Suprapubic skin (tissue), 4 donors: ENCODE measurements around the gene OTOF. TPM values are rescaled to one million over a fixed set of nuclear protein-coding genes. Genes with fewer than 3 reads are reported as not detected.
A peak's percentile ranks its signal among the peaks of the same experiment; 100 is the strongest.

ENCODE experiments used
- DNase-seq, 2 donors: peaks; one replicate each; pipeline ENCODE4 v3.0.0-alpha.2; 2019; ENCODE audit warnings: low spot score in 2 of 2
- H3K27ac ChIP-seq: fragments of 200-600 bp; sonication (generic); one replicate; pipeline ENCODE4 v1.5.1; 2019
- H3K27me3 ChIP-seq: fragments of 200-600 bp; sonication (generic); one replicate; pipeline ENCODE4 v1.5.1; 2019
- H3K36me3 ChIP-seq: fragments of 200-600 bp; sonication (generic); one replicate; pipeline ENCODE4 v1.5.1; 2019
- H3K4me1 ChIP-seq: fragments of 200-600 bp; sonication (generic); one replicate; pipeline ENCODE4 v1.5.1; 2019
- H3K4me3 ChIP-seq: fragments of 200-600 bp; sonication (generic); one replicate; pipeline ENCODE4 v1.5.1; 2019; ENCODE audit warnings: mild to moderate bottlenecking
- H3K9me3 ChIP-seq: fragments of 200-600 bp; sonication (generic); one replicate; pipeline ENCODE4 v1.5.1; 2019
- CTCF ChIP-seq, 2 donors: fragments of 200-600 bp in 1 of 2; fragments of 450-650 bp in 1 of 2; sonication (generic) in 1 of 2; IDR thresholded peaks; one replicate each; pipeline ENCODE4 v1.5.1; 2016 to 2019; ENCODE audit warnings: antibody characterized with exemption in 2 of 2, mild to moderate bottlenecking in 1 of 2, moderate library complexity in 1 of 2
- EP300 ChIP-seq: sonication (generic); formaldehyde crosslinking; IDR thresholded peaks from one replicate; pipeline ENCODE4 v1.6.1; 2017; ENCODE audit warnings: antibody characterized with exemption
- POLR2A ChIP-seq, 2 donors: fragments of 450-650 bp; IDR thresholded peaks; one replicate each; pipeline ENCODE4 v1.6.1; 2017; ENCODE audit warnings: antibody characterized with exemption in 2 of 2, mild to moderate bottlenecking in 2 of 2, moderate library complexity in 2 of 2
- POLR2AphosphoS5 ChIP-seq, 3 donors: sonication (generic); formaldehyde crosslinking; IDR thresholded peaks; one replicate each; pipeline ENCODE4 v1.6.1; 2017; ENCODE audit warnings: antibody characterized with exemption in 3 of 3
- WGBS: methylation state at CpG from one replicate; pipeline ENCODE4 v1.1.5; 2018; 5-methylcytosine and 5-hydroxymethylcytosine counted together
- total RNA-seq, 4 donors: library from RNA; depleted of rRNA; stranded (reverse); fragments of >200 nt; gene quantifications; one replicate each; pipeline ENCODE4 v1.1.0, GENCODE V29; 2016

Gene OTOF
- total RNA-seq, 4 donors from 2014 or later = 0.16 to 0.39 (median 0.17) TPM; not detected in 1

- Histone ChIP-seq H3K4me1 (peaks cover 3% of the 10 kb centered on the region), H3K36me3 (no peaks in the 10 kb centered on the region), H3K27ac (no peak overlapping the region), H3K9me3 (peaks cover 5% of the 10 kb centered on the region), H3K27me3 (no peaks in the 10 kb centered on the region), H3K4me3 (no peak overlapping the region)
- 91% methylated on average over 11 of the region's 11 CpGs for WGBS
- DNase-seq = peak in 1 of 2 donors; percentile 49
- no peak for TF ChIP-seq POLR2AphosphoS5 (IDR thresholded peaks at IDR 0.05)
- TF ChIP-seq CTCF (IDR thresholded peaks at IDR 0.05) = no peak
- TF ChIP-seq EP300 = no peak
- TF ChIP-seq POLR2A (IDR thresholded peaks at IDR 0.05) = no peak
Observed at GRCh38 chr2:26465266-26465925, 12.5 kb downstream of the OTOF start.

GRCh38 chr2:26464390-26465265, 13.3 kb downstream of the OTOF start:
- Histone ChIP-seq H3K27me3 (no peaks in the 10 kb centered on the region), H3K9me3 (peaks cover 5% of the 10 kb centered on the region), H3K27ac (no peak overlapping the region), H3K36me3 (no peaks in the 10 kb centered on the region), H3K4me1 (peaks cover 3% of the 10 kb centered on the region), H3K4me3 (no peak overlapping the region)
- WGBS = 91% methylated on average over 12 of the region's 14 CpGs
- DNase-seq = peak in 1 of 2 donors; percentile 36
- TF ChIP-seq POLR2AphosphoS5 (IDR thresholded peaks at IDR 0.05) (no peak), CTCF (IDR thresholded peaks at IDR 0.05) (no peak), POLR2A (IDR thresholded peaks at IDR 0.05) (no peak), EP300 (no peak)

GRCh38 chr2:26463244-26464192, 14.4 kb downstream of the OTOF start:
- peaks cover 3% of the 10 kb centered on the region for H3K4me1 ChIP-seq
- no peaks in the 10 kb centered on the region for H3K9me3 ChIP-seq
- TF ChIP-seq CTCF (IDR thresholded peaks at IDR 0.05) = no peak
- no peak for TF ChIP-seq POLR2A (IDR thresholded peaks at IDR 0.05)
- no peak for TF ChIP-seq POLR2AphosphoS5 (IDR thresholded peaks at IDR 0.05)
- TF ChIP-seq EP300 = no peak
- H3K36me3 ChIP-seq = no peaks in the 10 kb centered on the region
- H3K27ac ChIP-seq = no peak overlapping the region
- H3K27me3 ChIP-seq = no peaks in the 10 kb centered on the region
- WGBS = 87% methylated on average over 16 of the region's 25 CpGs
- no peak overlapping the region for H3K4me3 ChIP-seq
- DNase-seq = peak in 1 of 2 donors; percentile 51

GRCh38 chr2:26462511-26463243, 15.2 kb downstream of the OTOF start:
- Histone ChIP-seq H3K27ac (no peak overlapping the region), H3K27me3 (no peaks in the 10 kb centered on the region), H3K4me3 (no peak overlapping the region), H3K9me3 (no peaks in the 10 kb centered on the region), H3K4me1 (peaks cover 3% of the 10 kb centered on the region), H3K36me3 (no peaks in the 10 kb centered on the region)
- peak in 1 of 2 donors; percentile 61 for DNase-seq
- WGBS = 86% methylated on average over 14 of the region's 14 CpGs
- TF ChIP-seq EP300 = no peak
- peak in 1 of 2 donors; percentile 7 for TF ChIP-seq CTCF (IDR thresholded peaks at IDR 0.05)
